HEK293T (cell line): ENCODE measurements around the gene ERP29.

ENCODE experiments used
- ARNT ChIP-seq: fragments of 450-650 bp; IDR thresholded peaks from 2 replicates; pipeline ENCODE4 v1.6.1; 2017; ENCODE audit warnings: mild to moderate bottlenecking
- BHLHE40 ChIP-seq: fragments of 450-650 bp; IDR thresholded peaks from 2 replicates; pipeline ENCODE4 v1.6.1; 2016; ENCODE audit warnings: mild to moderate bottlenecking, moderate library complexity, borderline replicate concordance
- FOXA1 ChIP-seq: fragments of 450-650 bp; IDR thresholded peaks from 2 replicates; pipeline ENCODE4 v1.6.1; 2016; ENCODE audit warnings: mild to moderate bottlenecking
- FOXK2 ChIP-seq: fragments of 450-650 bp; IDR thresholded peaks from 2 replicates; pipeline ENCODE4 v1.6.1; 2016; ENCODE audit warnings: mild to moderate bottlenecking
- FOXM1 ChIP-seq: fragments of 450-650 bp; IDR thresholded peaks from 2 replicates; pipeline ENCODE4 v1.6.1; 2017; ENCODE audit warnings: mild to moderate bottlenecking, borderline replicate concordance
- HDGF ChIP-seq: fragments of 450-650 bp; IDR thresholded peaks from 2 replicates; pipeline ENCODE4 v1.6.1; 2017; ENCODE audit warnings: antibody characterized with exemption, borderline replicate concordance
- LEF1 ChIP-seq: fragments of 450-650 bp; IDR thresholded peaks from 2 replicates; pipeline ENCODE4 v1.6.1; 2017; ENCODE audit warnings: mild to moderate bottlenecking, borderline replicate concordance
- NFRKB ChIP-seq: fragments of 450-650 bp; IDR thresholded peaks from 2 replicates; pipeline ENCODE4 v1.6.1; 2016; ENCODE audit warnings: mild to moderate bottlenecking, moderate library complexity
- SP1 ChIP-seq: fragments of 450-650 bp; IDR thresholded peaks from 2 replicates; pipeline ENCODE4 v1.6.1; 2017
- SUZ12 ChIP-seq: fragments of 450-650 bp; IDR thresholded peaks from 2 replicates; pipeline ENCODE4 v1.6.1; 2016; ENCODE audit warnings: mild to moderate bottlenecking
- ZNF384 ChIP-seq: fragments of 450-650 bp; IDR thresholded peaks from 2 replicates; pipeline ENCODE4 v1.6.1; 2016
- TF ChIP-seq, protein P1 (sequence below): fragments of 450-650 bp; IDR thresholded peaks from 2 replicates; pipeline ENCODE4 v1.6.1; 2016

DNA sequence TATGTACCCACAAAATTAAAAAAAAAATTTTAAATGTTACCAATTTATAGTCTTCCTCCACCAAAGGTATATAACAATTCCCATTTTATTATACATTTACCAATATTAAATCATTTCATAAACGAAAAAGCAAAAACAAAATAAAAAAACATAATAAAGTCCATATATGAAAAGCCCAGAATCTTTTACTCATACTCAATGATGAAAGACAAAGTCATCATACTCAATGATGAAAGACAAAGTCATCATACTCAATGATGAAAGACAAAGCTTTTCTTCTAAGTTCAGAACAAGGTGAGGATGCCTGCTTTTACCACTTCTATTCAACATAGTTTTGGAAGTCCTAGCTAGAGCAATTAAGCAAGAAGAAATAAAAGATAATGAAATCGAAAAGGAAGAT, 28.4 kb upstream of the ERP29 start:
- TF ChIP-seq BHLHE40 (no peak), FOXK2 (no peak), SP1 (no peak), NFRKB (no peak), ZNF384 (no peak), FOXM1 (no peak), HDGF (no peak), SUZ12 (no peak), FOXA1 (no peak), LEF1 (no peak), ARNT (no peak)
- TF ChIP-seq, protein P1, sequence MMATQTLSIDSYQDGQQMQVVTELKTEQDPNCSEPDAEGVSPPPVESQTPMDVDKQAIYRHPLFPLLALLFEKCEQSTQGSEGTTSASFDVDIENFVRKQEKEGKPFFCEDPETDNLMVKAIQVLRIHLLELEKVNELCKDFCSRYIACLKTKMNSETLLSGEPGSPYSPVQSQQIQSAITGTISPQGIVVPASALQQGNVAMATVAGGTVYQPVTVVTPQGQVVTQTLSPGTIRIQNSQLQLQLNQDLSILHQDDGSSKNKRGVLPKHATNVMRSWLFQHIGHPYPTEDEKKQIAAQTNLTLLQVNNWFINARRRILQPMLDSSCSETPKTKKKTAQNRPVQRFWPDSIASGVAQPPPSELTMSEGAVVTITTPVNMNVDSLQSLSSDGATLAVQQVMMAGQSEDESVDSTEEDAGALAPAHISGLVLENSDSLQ: no peak
